Measurements from ENCODE around the gene ASPRV1.

Gene ASPRV1

GRCh38 chr2:69989009-69989408, 27.6 kb upstream of the ASPRV1 start:
- no peak for DNase-seq (ENCODE audit: low read depth in 2 of 2, low spot score in 1 of 2)

GRCh38 chr2:69988086-69988635, 26.7 kb upstream of the ASPRV1 start:
- DNase-seq (ENCODE audit: low read depth in 2 of 2, low spot score in 1 of 2) = no peak

- no peak for DNase-seq (ENCODE audit: low read depth in 2 of 2, low spot score in 1 of 2)
Observed at GRCh38 chr2:69986691-69987090, 25.3 kb upstream of the ASPRV1 start.

GRCh38 chr2:69985688-69986087, 24.3 kb upstream of the ASPRV1 start:
- DNase-seq (ENCODE audit: low read depth in 2 of 2, low spot score in 1 of 2) = no peak

DNA sequence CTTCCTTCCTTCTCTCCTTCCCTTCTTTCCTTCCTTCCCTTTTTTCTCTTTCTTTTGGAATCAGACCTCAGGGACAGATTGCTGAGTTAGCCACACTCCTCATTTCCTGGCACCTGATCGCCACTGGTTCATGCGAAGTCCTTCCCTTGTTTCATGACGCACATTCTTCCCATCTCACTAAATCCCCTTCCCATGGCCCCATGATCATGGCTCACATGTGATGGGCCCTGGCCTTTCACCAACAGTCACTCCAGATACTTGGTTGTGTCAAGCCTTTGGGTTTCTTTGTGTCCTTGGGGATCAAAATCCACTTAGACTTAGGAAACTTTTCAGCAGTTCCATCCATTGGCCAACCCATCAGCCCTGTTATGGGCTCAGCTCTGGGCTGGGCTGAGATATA, 23.8 kb upstream of the ASPRV1 start:
- DNase-seq (ENCODE audit: low read depth in 2 of 2, low spot score in 1 of 2) = no peak

- DNase-seq (ENCODE audit: low read depth in 2 of 2, low spot score in 1 of 2) = no peak
Observed at GRCh38 chr2:69983392-69983966, 22.0 kb upstream of the ASPRV1 start.

DNA sequence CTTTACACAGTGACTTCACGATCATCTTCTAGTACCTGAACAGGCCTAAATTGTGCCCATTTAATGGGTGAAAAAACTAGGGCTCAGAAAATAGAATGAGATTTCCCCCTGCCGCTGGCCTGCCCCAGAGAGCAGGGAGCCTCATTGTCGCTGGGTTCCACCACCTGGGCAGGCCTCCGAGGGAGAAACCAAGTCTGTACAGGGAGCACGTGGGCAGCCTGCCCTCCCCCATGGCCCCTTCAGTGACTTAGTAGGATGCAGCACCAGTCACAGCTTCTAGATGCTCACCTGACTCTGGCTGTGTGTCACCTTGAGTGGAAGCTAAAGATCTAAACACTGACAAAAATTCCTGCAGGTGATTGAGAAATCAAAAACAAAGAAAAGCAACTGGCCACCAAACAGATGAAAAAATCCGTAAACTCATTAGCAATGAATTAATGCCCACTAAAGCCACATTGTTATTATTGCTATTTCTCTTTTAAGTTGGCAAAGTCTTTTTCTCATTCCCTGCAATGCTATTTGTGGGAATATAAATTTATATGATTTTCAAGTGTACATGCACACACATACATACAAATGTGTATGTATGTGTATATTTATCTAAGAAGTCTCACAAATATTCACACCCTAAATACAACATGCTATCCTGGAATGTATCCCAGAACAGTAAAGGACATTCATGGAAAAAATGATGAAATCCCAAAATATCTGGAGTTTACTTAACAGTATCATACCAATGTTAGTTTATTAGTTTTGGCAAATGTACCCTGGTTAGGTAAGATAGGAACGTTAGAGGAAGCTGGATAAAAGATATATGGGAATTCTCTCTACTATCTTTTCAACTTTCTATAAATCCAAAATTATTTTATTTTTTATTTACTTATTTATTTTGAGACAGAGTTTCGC, 18.7 kb upstream of the ASPRV1 start:
- no peak for DNase-seq (ENCODE audit: low read depth in 2 of 2, low spot score in 1 of 2)

GRCh38 chr2:69977906-69978482, 16.6 kb upstream of the ASPRV1 start:
- DNase-seq (ENCODE audit: low read depth in 2 of 2, low spot score in 1 of 2) = no peak

DNA sequence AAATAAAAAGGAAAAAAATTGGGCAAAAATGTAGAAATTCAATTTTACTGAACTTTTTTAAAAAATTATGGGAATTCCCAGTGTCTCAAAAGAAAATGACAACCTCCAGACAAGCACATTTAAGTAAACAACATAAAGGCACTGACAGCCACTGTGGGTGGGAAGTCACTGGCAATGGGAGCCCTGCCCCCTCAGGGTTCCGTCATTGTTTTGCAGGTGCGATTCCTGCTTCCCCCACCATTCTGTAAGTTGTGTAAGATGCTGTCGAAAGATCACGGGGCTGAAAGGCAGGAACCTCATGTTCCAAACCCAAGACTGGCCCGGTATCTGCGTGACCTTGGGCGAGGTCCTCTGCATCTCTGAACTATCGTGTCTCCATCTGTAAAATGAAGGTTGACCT, 15.8 kb upstream of the ASPRV1 start:
- DNase-seq (ENCODE audit: low read depth in 2 of 2, low spot score in 1 of 2) = no peak

DNA sequence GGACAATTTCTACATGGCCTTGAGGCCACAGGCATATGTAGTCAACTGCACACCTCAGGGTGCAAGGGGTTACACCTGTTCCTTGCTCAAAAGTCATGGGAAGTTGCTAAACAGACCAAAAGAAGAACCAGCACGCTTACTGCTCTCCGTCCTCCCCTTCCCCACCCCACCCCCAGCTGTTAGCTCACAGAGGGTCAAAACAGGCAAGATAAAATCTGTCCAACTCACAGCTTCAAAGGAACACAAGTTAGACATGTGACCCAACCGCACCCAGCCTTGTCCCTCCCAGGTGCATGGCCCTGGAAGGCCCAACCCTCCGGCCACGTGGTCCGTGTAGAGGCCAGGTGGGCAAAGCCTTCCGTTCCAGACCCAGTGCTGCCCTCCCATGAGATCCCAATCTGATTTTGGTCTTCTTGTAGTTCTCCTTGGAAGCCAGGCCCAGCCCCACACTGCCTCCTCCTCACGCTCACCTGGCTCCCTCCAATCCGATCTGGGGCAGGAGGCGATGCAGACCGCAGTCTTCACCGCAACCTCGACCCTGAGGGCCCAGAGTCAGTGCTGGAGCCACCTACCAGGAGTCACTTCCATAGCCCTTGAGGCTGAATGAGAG, 14.5 kb upstream of the ASPRV1 start:
- DNase-seq (ENCODE audit: low read depth in 2 of 2, low spot score in 1 of 2) = no peak

DNA sequence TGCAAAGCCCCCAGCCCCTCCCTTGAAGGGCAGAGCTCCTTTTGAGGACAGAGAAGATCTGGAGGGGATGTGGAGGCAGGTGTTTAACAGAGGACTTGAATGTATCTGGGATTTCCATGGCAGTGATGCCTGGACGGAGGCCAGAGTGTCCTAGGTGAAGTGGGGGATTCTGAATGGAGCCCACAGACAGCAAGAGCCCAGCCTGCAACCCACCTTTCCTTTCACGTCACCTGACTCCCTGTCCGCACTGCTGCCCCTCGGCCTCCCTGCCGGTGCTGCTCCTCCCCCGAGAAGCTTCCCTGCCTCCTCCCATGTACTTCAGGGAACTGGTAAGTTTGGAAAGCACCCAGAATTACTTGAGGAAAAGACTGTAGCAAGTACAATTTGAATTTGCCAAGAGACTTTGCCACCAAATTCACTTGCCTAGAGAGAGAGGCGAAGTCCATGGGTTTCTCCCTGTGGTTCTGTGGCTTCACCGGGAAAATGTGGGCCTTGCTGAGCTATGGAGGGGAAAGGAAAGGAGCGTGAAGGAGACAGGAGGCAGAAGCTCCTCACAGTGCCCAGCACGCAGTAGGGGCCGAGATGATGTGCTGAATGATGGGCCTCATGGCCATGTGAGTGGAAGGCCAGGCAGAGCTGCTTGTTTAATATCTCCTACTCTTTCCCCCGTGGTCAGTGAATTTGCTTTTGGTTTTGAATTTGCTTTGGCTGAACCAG, 13.9 kb upstream of the ASPRV1 start:
- DNase-seq (ENCODE audit: low read depth in 2 of 2, low spot score in 1 of 2) = no peak

DNA sequence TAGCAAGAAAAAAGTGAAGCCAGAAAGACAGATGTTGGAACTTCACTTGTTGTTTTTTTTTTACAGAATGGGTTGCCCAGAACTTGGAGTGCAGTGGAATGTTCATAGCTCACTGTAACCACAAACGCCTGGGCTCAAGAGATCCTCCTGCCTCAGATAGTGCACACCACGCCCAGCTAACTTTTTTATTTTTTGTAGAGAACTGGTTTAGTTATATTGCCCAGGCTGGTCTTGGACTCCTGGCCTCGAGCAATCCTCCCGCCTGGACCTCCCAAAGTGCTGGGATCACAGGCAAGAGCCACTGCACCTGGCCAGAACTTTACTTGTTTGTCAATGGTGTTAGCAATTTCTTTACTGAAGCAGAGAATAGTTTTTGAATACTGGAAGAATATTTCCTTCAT, 11.9 kb upstream of the ASPRV1 start:
- DNase-seq (ENCODE audit: low read depth in 2 of 2, low spot score in 1 of 2) = no peak

- DNase-seq (ENCODE audit: low read depth in 2 of 2, low spot score in 1 of 2) = no peak
Observed at GRCh38 chr2:69972822-69973221, 11.4 kb upstream of the ASPRV1 start.

DNA sequence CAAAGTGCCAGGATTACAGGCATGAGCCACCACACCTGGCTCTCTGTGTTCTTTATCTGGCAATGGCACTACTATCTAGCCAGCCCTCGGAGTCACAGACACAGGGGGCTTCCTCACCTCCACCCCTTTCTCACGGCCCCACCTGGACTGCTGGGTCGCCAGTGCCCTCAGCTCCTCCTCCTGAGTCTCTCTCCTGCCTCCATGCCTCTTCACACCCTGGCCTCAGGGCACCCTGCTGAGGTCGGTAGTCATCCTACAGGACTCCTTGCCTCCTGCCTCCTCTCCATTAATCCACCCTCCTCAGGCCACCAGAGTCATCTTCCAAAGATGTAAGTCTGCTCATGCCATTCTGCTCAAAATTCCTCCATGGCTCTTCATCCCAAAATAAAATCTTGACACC, 8.6 kb upstream of the ASPRV1 start:
- DNase-seq (ENCODE audit: low read depth in 2 of 2, low spot score in 1 of 2) = no peak

DNA sequence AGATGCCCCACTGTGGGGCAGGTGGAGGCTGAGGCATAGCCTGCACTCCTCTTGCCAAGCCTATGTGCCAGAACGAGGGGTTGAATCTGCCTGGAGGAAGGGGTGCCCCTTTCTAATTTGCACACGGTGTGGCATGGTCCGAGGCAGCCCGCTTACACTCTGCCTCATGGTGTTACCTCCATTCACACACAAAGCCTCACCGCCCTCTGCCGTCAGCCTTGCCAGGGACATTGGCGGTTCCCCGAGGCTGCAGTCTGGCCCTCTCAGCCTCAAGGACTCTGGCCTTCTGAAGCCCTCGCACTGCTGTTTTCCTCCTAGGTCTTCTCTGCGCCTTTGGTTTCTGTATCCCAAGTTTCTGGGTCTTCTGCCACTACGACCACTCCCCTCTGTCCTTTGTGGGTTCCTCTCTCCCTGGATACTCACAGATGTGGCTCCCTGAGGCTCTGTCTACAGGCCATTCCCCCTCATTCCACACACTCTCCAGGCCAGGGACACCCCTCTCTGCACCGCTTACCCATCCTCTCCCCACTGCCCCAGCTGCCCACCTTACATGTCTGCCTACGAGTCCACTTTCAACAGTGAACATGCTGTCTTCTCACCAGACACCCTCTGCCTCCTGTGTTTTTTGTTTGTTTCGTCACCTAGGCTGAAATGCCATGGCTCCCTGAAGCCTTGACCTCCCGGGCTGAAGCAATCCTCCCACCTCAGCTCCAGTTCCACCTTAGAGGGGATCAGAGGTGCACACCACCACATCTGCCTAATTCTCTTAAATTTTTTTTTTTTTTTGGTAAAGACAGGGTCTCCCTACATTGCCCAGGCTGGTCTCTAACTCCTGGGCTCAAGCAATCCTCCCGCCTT, 7.9 kb upstream of the ASPRV1 start:
- DNase-seq (ENCODE audit: low read depth in 2 of 2, low spot score in 1 of 2) = no peak

DNA sequence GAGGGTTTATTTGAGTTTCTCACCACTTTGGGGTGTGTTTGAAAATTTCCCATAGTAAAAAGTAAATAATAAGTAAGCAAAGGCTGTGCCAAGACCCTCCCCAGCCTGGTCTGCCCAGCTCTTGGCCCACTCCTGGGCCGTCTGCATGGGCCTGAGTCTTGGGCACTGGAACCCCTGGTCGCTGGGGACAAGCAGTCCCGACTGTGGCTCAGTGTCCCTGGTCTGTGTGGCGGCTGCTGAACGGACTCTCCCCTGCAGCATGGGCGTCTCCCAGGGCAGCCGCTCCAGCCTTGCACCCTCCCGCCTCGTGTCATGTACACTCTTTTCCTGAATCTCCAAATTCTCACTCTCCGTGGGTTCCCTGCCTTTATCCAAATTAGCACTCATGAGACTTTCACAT, 7.2 kb upstream of the ASPRV1 start:
- DNase-seq (ENCODE audit: low read depth in 2 of 2, low spot score in 1 of 2) = no peak

- no peak for DNase-seq (ENCODE audit: low read depth in 2 of 2, low spot score in 1 of 2)
Observed at GRCh38 chr2:69966496-69966895, 5.1 kb upstream of the ASPRV1 start.

GRCh38 chr2:69965756-69966445, 4.5 kb upstream of the ASPRV1 start:
- DNase-seq (ENCODE audit: low read depth in 2 of 2, low spot score in 1 of 2) = no peak

GRCh38 chr2:69964353-69964841, 3.0 kb upstream of the ASPRV1 start:
- no peak for DNase-seq (ENCODE audit: low read depth in 2 of 2, low spot score in 1 of 2)

All from stimulated activated CD8-positive, alpha-beta memory T cell treated with anti-CD3 and anti-CD28 coated beads, Interleukin-4, amount 100 ng/mL, for 4 hours (primary cell).